Bone marrow (tissue), 2 donors: ENCODE results near the gene DDX47.
"Not testable (repeated sequence)": the region's sequence is repeated elsewhere in the genome, so short reads cannot be mapped to it uniquely, and the experiment has no call there.

Experiments
- DNase-seq, 2 donors: peaks; one replicate each; lab custom pipeline; 2025; lab: John Stamatoyannopoulos, UW

DDX47 gene

GRCh38 chr12:12872139-12872933 lies 59.2 kb downstream of the DDX47 start:
- no peak for DNase-seq

DNA sequence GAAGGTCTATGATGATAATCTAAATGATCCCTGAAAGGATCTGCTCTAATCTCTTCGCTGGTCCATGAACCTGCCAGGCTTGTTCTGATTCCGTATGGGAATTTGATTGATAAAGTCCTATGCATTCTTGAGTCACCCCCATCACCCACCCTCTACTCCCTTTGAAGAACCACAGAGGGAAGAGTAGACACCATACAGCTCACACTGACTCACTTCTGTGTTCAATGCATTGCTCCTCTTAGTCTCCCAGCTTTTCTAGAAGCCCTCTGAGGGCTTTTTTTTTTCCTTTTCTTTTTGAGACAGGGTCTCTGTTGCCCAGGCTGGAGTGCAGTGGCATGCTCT lies 59.8 kb downstream of the DDX47 start:
- no peak for DNase-seq

GRCh38 chr12:12874029-12874428 lies 60.9 kb downstream of the DDX47 start:
- DNase-seq = no peak

- DNase-seq = not testable (repeated sequence)
These were observed 62.2 kb downstream of the DDX47 start for GRCh38 chr12:12875301-12875700.

DNA sequence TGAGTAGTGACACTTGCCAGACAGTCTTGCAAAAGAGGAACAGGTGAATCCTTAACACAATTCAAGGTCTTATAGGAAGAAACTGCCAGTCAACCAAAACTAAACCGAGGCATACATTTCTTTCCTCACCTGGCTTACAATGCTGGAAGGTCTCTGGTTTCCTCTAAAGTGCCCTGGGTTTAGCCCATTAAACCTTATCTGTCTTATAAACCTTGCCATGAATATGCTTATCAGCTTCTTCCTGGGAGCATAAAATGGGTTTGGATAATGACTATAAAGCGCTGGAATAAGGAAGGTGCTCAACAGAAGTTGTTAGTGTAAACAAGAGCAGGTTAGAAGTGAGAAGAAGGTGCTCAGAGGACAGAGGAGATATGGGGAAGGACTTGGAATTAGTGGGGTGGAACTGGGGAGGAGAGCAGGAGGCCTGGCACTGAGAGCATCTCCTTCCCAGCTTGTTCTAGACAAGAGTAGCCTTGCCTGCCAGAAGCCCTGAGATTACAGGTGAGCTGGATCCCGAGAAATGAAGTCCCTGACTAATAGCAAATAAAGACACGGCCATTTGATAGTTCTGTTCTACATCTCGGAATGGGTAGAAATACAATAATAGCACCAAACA lies 64.1 kb downstream of the DDX47 start:
- DNase-seq = no peak

GRCh38 chr12:12877781-12878455 lies 64.8 kb downstream of the DDX47 start:
- DNase-seq = no peak
